Breast epithelium (tissue), 4 donors: ENCODE results near the gene TFF3. TPM values are rescaled to one million over a fixed set of nuclear protein-coding genes. Genes with fewer than 3 reads are reported as not detected.

Experiments used
- DNase-seq, 2 donors: peaks; one replicate each; pipeline ENCODE4 v3.0.0-alpha.2; 2019; ENCODE audit warnings: low spot score in 2 of 2
- H3K27ac ChIP-seq, 2 donors: fragments of 200-600 bp; sonication (generic) in 1 of 2; one replicate each; pipeline ENCODE4 v1.5.1; 2016 to 2019; ENCODE audit warnings: mild to moderate bottlenecking in 1 of 2
- H3K27me3 ChIP-seq, 2 donors: fragments of 200-600 bp; sonication (generic) in 1 of 2; one replicate each; pipeline versions ENCODE4 v1.5.1 to v1.6.0; 2017 to 2019; ENCODE audit warnings: control low read depth in 1 of 2, mild to moderate bottlenecking in 1 of 2
- H3K36me3 ChIP-seq: fragments of 200-600 bp; one replicate; pipeline ENCODE4 v1.5.1; 2019
- H3K4me1 ChIP-seq, 2 donors: fragments of 200-600 bp; sonication (generic); one replicate each; pipeline ENCODE4 v1.5.1; 2016 to 2019; ENCODE audit warnings: control low read depth in 1 of 2
- H3K4me3 ChIP-seq, 3 donors: fragments of 200-600 bp; sonication (generic); 1 replicate in 2 of 3; 2 replicates in 1 of 3; pipeline ENCODE4 v1.5.1; 2016 to 2019; ENCODE audit warnings: mild to moderate bottlenecking in 3 of 3, moderate library complexity in 2 of 3
- H3K9me3 ChIP-seq, 2 donors: fragments of 200-600 bp; sonication (generic) in 1 of 2; one replicate each; pipeline ENCODE4 v1.5.1; 2016 to 2019; ENCODE audit warnings: control low read depth in 1 of 2
- POLR2A ChIP-seq: fragments of 450-650 bp; IDR thresholded peaks from one replicate; pipeline ENCODE4 v1.6.1; 2016; ENCODE audit warnings: antibody characterized with exemption, mild to moderate bottlenecking, moderate library complexity
- POLR2AphosphoS5 ChIP-seq, 3 donors: sonication (generic); formaldehyde crosslinking; IDR thresholded peaks; one replicate each; pipeline ENCODE4 v1.6.1; 2017; ENCODE audit warnings: antibody characterized with exemption in 3 of 3
- intact Hi-C: fragments of 100-400 bp; cut with DNase I; formaldehyde crosslinking; loops from one replicate; pipeline ENCODE4 v1.15.1; 2023; ENCODE audit warnings: low total_unique reads
- total RNA-seq, 3 donors: library from RNA; depleted of rRNA; stranded (reverse); fragments of >200 nt; gene quantifications; one replicate each; pipeline ENCODE4 v1.1.0, GENCODE V29; 2016
- TF ChIP-seq, protein P1 (sequence below), 3 donors: fragments of 450-650 bp; IDR thresholded peaks; one replicate each; pipeline ENCODE4 v1.5.1; 2016 to 2017; ENCODE audit warnings: antibody characterized with exemption in 3 of 3, mild to moderate bottlenecking in 3 of 3, moderate library complexity in 3 of 3

TFF3 gene
- total RNA-seq, 3 donors from 2014 or later: 0.96 to 108 (median 11.4) TPM

DNA sequence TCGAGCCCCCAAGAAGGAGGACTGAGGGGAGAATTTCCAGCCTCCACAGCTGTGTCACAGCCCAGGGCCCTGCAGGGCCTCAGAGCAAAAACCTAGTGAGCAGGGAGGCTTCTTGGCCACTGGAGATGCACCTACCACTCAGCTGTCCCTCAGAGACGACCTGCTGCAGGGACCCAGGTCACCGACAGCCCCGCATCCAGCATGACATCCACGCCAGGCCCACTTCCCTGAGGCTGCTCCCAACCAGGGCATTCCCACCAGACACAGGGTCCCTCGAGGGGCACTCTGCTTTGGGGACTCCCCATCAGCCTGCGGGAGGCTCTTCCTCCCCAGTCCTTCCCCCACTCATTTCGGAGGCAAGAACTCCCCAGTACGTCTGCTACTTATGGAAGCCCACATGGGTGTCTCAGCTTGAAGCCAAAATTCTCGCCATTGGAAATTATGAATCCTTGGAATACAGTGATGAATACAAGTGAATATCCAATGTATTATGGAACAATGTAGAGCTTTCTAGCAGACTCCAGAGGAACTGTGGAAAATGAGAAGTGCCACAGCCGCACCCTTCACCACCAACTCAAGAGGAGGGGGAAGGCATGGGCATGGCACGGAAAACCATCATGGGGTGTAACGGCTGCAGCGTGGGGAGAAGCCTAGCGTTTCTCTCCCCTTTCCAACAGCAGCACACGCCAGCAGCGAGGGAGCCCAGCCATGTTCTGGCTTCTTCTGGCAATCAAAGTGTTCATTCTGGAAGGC lies 6.9 kb downstream of the TFF3 start:
- Histone ChIP-seq H3K36me3 (no peaks in the 10 kb centered on the region), H3K27me3 (peaks cover 0 to 8% of the 10 kb centered on the region in 2 donors), H3K4me3 (no peak overlapping the region), H3K27ac (no peak overlapping the region), H3K9me3 (no peaks in the 10 kb centered on the region), H3K4me1 (no peaks in the 10 kb centered on the region)
- DNase-seq: no peak
- intact Hi-C loops: no loop called here
- TF ChIP-seq, protein P1, sequence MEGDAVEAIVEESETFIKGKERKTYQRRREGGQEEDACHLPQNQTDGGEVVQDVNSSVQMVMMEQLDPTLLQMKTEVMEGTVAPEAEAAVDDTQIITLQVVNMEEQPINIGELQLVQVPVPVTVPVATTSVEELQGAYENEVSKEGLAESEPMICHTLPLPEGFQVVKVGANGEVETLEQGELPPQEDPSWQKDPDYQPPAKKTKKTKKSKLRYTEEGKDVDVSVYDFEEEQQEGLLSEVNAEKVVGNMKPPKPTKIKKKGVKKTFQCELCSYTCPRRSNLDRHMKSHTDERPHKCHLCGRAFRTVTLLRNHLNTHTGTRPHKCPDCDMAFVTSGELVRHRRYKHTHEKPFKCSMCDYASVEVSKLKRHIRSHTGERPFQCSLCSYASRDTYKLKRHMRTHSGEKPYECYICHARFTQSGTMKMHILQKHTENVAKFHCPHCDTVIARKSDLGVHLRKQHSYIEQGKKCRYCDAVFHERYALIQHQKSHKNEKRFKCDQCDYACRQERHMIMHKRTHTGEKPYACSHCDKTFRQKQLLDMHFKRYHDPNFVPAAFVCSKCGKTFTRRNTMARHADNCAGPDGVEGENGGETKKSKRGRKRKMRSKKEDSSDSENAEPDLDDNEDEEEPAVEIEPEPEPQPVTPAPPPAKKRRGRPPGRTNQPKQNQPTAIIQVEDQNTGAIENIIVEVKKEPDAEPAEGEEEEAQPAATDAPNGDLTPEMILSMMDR (IDR thresholded peaks at IDR 0.05): no peak
- TF ChIP-seq POLR2A (no peak), POLR2AphosphoS5 (IDR thresholded peaks at IDR 0.05) (no peak)

DNA sequence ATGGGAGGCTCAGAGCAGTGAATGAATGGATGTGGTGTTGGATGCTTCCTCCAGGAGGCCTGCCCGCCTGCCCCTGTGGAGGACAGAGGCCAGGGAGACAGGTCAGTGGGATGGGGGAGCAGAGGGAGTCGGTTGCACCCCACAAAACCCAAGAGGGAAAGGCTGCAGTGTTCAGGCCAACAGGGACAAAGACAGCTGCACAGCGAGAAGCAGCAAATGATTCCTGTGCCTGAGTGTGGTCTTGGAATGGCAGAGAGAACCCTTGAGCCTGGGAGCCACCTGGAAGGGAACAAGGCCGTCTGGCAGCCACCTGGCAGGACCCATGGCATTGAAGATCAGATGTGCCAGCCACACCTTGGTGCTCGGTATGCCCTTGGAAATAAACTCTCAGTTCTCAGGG lies 8.1 kb downstream of the TFF3 start:
- H3K36me3 ChIP-seq: no peaks in the 10 kb centered on the region
- TF ChIP-seq POLR2AphosphoS5 (IDR thresholded peaks at IDR 0.05) (no peak), POLR2A (no peak)
- TF ChIP-seq, protein P1 (IDR thresholded peaks at IDR 0.05): no peak
- no peaks in the 10 kb centered on the region for H3K4me1 ChIP-seq
- DNase-seq: no peak
- H3K9me3 ChIP-seq: no peaks in the 10 kb centered on the region
- H3K4me3 ChIP-seq: no peak overlapping the region
- intact Hi-C loops: no loop called here
- no peak overlapping the region for H3K27ac ChIP-seq
- peaks cover 0 to 8% of the 10 kb centered on the region in 2 donors for H3K27me3 ChIP-seq

DNA sequence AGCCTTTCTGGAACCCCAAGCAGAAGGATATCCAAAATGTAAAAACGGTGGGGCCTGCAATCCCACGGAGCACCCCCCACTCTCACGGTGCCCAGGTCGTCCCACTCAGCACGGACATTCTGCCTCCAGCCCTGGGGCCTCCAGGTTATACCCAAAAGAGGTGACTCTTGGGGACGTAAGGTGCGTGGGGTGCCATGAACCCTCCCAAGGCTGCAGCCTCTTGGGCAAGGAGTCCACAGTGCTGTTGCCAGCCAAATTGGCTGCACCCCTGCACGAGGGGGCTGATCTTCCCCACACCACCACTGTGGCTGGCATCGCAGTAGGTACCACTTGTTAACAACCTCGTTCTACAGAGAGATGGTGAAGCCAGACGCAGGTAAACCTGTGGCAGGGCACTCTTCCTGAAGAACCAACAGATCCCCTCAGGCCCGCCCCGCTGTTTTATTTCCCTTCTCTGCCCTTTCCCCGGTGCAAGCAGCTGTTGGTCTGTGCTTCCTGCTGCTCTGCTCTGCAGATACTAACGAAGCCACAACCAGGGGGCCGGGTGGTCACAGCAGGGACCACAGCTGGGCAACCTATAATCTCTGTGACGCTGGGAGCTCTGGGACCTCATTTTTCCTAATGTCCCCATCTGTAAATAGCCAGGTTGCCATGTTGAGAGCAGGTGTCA lies 8.7 kb downstream of the TFF3 start:
- intact Hi-C loops: no loop called here
- H3K36me3 ChIP-seq: no peaks in the 10 kb centered on the region

DNA sequence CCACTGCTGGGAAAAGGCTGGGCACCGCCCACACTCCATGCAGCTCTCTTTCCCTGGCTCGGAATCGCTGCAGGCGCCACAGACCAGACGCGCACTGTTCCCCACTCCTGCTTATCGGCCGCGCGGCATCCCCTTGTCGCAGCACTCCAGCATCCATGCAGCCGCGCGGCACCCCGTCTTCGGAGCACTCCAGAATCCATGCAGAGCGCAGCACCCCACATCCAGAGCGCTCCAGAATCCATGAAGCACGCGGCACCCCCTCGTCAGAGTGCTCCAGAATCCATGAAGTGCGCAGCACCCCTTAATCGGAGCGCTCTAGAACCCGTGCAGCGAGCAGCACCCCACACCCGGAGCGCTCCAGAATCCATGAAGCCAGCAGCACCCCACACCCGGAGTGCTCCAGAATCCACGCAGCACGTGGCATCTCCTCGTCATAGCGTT lies 9.5 kb downstream of the TFF3 start:
- peaks cover 0 to 8% of the 10 kb centered on the region in 2 donors for H3K27me3 ChIP-seq

More for the DNA sequence above, 8.7 kb downstream of the TFF3 start:
- Histone ChIP-seq H3K9me3 (no peaks in the 10 kb centered on the region), H3K4me3 (no peak overlapping the region), H3K27me3 (peaks cover 0 to 8% of the 10 kb centered on the region in 2 donors), H3K27ac (no peak overlapping the region), H3K4me1 (no peaks in the 10 kb centered on the region)
- TF ChIP-seq, protein P1 (IDR thresholded peaks at IDR 0.05): no peak
- no peak for TF ChIP-seq POLR2A
- no peak for TF ChIP-seq POLR2AphosphoS5 (IDR thresholded peaks at IDR 0.05)
- no peak for DNase-seq

More for the DNA sequence above, 9.5 kb downstream of the TFF3 start:
- DNase-seq: no peak
- H3K4me1 ChIP-seq: no peaks in the 10 kb centered on the region
- H3K27ac ChIP-seq: no peak overlapping the region
- TF ChIP-seq, protein P1 (IDR thresholded peaks at IDR 0.05): no peak
- TF ChIP-seq POLR2A (no peak), POLR2AphosphoS5 (IDR thresholded peaks at IDR 0.05) (no peak)
- H3K36me3 ChIP-seq: no peaks in the 10 kb centered on the region
- no peak overlapping the region for H3K4me3 ChIP-seq
- intact Hi-C loops: no loop called here
- no peaks in the 10 kb centered on the region for H3K9me3 ChIP-seq
